Measurements from ENCODE around the gene GPR108.
A peak's percentile ranks its signal among the peaks of the same experiment; 100 is the strongest.

GPR108 gene

DNA sequence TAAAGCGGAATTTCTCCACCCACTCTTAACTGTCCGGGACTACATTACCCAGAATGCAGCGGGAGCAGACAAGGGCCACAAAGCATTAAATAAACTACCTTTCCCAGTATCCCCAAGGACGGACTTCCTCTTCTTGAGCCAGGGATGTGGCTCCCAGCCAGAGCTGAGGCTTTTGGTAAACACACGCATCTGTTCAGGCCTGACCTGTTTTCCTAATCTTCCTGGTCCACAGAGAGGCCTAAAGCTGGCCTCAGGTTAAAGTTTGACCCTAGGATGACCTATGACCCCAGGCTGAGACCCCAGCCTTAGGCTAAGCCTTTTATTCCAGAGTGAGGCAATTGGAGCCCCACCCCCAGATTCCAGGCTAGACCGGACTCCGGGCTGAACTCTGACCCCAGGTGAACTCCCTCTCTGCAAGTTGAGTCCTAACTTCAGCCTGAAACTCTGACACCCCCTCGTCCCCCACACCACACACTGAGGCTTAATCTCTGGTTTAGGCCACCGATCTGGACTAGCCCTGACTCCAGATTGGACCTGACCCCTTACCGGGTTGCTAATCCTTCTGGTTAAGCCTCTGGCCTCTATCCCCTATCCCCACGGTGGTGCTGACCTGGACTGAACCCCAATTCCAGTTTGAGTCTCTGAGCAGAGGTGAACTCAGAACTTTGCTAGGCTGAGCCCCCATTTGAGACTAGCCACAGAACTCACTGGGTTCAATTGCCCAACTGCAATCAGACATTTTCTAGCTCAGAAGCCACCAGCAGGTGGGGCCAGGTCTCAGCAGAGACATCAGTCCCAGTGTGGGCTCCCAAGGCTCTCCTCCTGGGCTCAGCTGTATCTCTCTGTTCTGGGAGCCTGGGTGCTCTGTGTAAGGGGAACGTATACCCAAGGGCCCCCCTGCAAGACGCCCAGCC lies 750 bp upstream of the GPR108 start:
- peak; percentile 75 for DNase-seq (ENCODE audit: low spot score)

DNA sequence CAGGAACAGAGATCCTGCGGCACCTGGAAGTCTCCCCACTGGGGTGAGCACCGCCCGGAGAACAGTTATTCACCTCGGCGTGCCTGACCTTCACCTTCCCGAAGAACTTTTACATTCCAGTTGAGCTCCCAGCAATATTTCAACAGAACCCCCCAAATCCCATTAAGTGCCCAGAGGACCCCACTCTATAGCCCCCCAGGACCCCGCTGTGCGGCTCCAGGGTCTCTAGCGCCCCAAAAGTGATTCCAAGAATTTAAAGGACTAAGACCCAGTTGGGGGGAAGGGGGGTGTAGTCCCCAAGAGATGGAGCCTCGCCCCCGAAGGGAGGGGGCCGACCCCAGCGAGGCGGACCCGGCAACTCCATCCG lies 480 bp downstream of the GPR108 start:
- DNase-seq (ENCODE audit: low spot score) = no peak

DNA sequence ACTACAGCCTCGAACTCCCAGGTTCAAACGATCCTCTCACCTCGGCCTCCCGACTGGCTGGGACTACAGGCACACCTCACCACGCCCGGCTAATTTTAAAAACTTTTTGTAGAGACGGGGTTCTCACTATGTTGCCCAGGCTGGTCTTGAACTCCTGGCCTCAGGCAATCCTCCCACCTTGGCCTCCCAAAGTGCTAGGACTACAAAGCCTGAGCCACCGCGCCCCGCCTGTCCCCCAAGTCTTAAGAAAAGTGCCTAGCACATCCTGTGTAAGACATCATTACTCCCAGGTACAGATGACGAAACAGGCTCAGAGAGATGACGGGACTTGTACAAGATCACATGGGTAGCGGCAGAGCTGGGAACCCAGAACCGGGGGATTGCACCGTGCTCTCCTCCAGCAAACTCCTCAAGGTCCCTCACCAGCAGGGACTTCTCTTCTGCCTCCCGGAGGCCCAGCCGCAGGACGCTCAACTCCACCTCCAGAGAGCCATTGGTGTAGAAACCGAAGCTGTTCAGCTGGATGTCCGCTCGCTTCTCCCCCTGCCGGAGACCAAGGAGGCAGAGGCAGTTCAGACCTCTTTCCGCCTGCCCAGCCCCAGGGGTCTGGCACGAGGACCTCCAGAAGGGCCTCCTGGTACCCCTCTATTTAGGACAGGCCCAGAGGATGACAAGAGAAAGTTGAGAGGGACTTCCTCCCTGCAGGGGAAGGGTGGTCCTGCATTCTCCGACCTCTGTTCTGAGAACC lies 1.0 kb downstream of the GPR108 start:
- peak; percentile 83 for DNase-seq (ENCODE audit: low spot score)

DNA sequence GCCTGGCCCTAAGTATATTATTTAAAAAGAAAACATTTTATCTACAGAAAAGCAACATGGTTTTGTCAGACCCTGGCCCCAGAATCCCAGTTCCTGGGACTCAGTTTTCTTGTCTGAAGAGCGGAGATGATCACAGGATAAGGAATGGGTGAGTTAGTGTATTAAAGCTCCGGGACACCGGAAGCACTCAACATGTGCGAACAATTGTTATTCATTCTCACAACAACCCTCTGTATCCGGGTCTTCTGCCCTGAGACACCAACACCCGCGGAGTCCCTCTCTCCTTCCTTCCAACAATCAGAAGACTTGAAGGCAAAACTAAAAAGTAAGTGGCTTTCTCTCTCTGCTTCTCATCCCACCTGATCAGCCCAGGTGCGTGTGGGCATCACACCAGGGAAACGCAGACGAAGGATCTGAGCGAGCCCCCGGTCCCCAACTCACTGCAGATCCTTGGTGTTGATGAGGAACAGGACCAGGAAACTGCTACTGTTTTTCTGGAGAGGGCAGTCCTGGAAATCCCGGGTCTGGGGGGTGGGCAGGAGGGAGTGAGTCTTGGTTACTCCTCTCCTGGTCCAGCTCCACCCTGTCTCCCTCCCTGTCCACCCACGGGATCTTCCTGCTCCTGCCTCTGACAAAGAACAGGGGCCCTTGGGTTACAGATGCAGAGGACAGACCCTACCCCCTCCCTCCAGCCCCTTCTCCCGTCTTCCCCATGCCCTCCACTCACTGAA lies 2.0 kb downstream of the GPR108 start:
- no peak for DNase-seq (ENCODE audit: low spot score)

DNA sequence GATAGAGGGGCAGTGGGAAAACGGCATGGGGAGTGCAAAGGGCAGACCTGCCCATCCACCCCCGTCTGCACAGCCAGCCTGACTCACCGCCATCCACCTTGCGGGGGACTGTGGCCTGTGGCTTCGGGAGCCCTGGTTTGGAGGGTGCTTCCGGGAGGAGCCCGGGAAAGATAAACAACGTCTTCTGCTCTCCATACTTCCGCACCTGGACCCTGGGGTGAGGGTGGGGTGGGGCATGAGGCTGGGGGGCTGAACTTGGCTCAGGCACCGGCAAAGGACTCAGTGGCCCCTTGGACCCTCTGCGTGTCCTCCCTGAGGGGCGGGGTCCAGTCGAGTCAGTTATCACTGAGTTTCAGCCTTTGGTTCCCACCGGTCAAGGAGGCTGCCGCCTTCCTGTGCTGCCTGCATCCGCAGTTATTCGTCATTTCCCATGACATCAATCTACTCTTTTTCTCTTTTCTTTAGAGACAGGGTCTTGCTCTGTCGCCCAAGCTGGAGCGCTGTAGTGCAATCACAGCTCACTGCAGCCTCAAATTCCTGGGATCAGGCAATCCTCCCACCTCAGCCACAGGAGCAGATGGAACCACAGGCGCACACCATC lies 3.2 kb downstream of the GPR108 start:
- no peak for DNase-seq (ENCODE audit: low spot score)

DNA sequence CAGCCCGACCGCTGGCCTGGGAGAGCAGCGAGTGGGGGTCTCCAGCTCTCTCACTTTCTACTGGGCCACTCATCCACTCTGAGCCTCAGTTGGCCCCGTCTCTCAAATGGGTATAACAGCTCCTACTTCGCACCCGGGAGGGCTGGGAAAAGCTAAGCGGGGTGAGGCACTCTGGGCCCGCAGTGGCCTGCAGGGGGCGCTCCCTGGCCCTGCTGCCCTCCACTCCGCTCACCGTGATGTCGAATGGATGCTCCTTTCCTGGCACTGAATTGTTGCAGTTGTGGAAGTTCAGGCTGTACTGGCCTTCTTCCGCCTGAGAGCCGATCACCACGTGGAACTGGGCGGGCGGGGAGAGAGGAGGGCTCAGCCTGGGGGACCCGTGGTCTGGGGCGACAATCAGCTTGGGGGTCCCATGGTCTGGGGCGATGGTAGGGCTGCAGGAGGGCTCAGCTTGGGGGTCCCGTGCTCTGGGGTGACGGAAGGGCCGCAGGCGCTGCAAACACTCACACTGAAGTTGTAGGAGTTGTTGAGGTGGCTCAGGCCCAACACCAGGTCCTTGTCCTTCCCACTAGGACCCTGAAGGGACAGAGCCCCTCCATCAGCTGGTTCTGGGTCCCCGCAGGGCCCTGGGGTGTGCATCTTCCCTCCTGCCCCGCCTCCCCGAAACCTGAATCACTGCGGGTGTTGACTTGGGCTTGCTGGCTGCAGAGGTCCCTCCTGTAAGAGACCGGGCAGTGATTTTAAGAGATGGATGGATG lies 3.9 kb downstream of the GPR108 start:
- no peak for DNase-seq (ENCODE audit: low spot score)

DNA sequence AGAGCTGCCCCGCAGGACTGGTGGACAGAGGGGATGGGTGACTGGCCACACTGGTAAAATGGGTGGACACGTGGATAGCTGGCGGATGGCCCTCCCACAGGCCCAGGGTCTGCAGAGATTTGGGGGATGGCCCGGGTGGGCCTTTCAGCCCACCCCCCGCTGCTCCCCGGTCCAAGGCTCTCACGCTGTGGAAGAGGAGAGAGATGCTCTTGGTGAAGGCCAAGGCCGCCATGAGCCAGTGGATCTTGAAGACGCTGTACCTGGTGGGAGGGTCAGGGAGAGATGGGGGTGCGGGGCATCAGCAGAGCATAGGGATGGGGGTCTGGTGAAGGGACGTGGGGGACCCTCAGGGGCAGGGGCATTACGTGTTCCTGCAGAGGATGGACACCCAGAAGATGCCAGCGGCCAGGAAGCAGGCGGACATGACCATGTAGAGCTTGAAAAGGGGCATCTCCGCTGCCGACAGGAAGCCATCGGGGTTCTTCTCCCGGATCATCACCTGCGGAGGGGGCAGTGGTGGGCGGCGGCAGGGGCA lies 4.5 kb downstream of the GPR108 start:
- DNase-seq (ENCODE audit: low spot score) = no peak

DNA sequence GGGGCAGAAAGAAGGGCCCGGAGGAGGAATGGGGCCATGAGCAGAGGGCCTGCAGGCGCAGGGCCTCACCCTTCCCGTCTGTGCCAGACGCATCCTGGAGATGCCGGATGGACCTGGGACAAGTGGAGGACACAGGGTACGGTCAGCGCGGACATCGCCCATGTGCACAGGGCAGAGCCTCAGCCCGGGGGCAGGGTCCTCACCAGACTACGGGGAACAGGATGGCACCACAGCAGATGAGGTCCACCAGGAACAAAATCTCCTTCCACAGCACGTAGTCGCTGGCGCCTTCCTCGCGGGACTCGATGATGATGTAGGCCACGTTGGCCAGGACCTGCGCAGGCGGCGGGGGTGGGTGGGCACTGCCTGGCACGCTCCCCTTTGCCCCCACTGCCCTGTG lies 5.6 kb downstream of the GPR108 start:
- no peak for DNase-seq (ENCODE audit: low spot score)

DNA sequence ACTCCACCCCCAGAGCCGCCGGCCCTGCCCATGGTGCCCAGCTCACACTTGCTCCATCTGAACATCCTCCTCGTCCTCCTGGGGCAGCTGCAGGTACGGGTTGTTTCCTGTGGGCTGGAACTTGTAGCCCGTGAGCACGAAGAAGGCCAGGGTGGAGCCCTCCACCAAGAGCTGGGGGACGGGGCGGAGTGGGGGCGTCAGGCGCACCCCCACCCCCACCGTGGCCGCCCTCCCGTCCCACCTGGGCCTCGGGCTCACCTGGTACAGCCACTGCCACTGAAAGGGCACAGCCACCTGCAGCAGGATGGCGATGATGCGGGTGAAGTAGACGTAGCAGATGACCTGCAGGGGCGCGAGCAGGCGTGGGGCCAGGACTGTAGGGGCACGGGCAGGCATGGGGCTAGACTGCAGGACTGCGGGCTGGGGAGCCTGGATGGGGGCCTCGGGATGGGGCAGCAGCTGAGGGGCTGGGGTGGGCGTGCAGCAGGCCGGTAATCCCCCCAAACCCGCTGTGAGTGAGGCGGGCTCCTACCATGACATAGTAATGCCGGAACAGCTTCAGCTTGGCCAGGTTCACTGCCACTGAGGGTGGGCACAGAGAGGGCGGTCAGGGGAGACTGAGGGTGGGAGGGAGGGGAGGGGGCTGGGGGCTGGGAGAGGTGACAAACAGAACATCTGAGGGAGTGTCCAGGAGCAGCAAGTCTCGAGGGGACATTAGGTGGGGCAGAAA lies 6.3 kb downstream of the GPR108 start:
- DNase-seq (ENCODE audit: low spot score) = no peak

DNA sequence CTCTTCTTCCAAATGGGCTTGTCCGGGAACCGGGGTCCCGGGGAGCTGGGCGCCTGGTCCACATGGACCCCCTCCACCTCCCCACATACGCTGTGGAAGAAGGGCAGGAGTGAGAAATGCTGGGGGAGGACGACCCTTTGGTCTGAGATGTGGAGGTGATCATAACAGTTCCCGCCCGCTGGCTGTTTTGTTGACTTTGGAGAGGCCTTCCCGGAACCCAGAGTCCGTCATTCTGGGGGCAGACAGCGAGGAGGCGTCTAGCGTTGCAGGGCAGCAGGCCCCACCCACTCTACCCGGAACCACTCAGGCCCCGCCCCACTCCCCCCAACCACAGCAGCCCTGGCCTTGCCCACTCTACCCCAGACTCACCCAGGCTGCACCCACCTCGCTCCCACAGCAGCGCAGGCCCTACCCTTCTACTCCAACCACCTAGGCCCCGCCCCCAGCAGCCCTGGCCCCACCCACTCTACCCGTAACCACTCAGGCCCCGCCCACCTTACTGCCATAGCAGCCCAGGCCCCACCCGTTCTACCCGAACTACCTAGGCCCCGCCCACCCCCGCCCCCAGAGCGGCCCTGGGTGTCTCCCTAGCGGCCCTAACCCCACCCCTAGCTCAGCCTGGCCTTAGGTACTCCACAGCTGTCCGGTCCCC lies 7.1 kb downstream of the GPR108 start:
- DNase-seq (ENCODE audit: low spot score) = no peak

DNA sequence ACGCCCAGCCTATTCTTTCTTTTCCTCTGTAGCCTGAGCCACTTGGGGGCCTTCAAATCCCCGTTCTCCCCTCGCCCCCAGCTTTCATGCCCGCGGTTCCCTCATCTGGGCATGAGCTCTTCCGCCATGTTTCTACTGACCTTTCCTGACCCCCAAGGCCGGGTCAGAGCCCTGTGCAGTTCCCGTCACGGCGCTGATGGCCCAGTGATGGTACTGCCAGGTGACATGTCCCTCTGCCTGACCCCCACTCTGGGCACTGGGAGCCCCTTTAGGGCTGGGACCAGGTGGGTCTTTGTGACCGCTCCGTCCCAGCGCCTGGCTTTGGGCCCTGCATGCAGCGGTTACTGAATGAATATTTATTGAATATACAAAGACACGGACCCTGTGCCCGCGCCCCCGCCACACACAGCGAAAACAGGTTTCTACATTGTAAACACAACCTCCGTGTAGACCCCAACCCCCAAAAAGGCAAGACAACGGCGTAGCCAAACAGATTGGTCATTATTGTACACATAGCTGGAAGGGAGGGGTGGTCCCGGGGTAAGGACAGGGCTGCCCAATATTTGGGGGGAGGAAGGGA lies 7.7 kb downstream of the GPR108 start:
- no peak for DNase-seq (ENCODE audit: low spot score)

DNA sequence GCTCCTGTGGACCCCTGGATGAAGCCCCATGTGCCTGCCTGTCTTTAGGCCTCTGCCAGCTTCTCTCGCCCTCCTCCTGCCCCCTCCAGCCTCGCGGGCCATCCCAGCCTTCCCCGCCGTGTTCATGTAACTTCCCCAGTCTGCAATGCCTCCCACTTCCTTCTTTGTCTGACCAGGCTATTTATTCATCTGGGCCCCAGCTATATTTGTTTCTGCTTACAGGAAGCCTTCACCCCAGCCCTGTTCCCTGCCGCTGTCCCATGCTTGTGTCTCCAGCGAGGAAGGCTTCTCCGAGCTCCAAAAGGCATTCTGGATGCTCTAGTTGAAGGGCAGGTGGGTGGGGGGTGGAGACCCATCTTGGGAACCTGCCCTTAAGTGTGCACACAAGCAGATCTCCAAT lies 9.0 kb downstream of the GPR108 start:
- DNase-seq (ENCODE audit: low spot score) = no peak

DNA sequence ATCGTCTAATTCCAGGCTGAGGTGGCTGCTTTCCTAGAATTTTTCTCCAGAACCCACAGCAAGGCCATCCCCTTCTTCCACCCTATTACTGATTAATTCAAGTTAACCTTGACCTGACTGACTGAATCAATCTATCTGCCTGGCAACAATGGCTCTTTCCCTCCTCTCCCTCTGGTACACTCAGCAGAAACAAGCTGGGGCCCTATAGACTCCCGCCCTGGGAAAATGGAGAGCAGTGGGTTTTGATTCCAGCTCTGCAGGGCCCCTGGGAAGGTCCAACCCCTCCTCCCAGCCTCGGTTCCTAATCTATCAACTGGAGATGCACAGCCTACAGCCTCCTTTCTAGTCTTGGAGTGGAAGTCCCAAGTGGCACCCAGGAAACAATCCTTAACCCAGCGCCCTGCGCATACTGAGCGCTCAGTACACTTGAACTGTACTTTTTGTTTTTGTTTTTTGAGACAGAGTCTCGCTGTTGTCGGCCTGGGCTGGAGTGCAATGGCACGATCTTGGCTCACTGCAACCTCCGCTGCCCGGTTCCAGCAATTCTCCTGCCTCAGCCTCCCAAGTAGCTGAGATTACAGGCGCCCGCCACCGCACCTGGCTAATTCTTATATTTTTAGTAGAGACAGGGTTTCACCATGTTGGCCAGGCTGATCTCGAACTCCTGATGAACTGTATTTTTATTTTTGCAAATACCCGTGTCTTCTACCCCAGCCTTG lies 11.7 kb downstream of the GPR108 start:
- DNase-seq (ENCODE audit: low spot score) = no peak

DNA sequence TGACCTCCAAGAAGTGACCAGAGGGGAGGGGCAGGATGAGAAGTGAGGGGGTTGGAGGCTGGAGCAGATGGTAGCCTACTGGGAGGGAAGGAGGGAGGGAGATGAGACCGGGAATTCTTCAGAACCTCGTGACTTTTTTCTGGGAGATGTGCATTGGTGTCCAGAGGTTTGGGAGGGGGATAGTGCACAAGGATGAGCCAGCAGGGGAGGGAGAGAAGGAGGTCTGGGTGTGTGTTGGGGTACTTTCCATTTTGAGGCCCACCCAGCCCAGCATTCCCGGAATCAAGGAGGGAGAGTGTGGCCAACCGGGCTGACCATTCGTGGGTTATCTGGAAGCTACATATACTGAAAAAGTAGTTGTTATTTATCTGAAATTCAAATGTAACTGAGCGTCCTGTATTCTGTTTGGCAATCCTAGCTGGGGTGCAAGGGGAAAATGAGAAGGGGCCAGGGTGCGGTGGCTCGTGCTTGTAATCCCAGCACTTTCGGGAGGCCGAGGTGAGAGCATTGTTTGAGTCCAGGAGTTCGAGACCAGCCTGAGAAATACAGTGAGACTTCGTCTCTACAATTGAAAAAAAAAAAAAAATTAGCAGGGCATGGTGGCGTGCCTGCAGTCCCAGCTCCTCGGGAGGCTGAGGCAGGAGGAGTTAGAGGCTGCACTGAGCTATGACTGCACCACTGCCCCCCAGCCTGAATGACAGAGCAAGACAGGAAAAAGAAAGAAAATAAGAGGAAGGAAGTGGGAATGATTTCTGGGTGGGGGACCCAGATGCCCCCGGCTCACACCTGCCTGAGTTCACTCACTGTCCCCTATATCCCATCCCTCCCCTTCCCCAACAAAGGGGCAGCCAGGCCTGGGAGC lies 12.5 kb downstream of the GPR108 start:
- DNase-seq (ENCODE audit: low spot score) = no peak

DNA sequence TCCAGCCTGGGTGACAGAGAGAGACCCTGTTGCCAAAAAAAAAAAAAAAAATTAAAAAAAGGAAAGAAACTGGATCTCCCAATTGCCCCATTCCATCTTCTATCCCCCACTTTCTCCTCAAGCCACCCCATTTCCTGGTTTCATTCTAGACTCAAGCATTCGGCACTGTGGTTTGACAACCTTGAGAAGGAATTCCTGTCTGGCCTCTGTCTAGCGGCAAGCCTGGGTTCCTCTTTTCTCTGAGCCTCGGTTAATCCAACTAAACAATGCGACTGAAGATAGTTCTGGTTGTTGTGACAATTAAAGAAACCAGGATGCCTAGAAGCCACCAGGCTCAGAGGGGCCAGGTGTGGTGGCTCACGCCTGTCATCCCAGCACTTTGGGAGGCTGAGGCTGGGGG lies 13.6 kb downstream of the GPR108 start:
- no peak for DNase-seq (ENCODE audit: low spot score)

DNA sequence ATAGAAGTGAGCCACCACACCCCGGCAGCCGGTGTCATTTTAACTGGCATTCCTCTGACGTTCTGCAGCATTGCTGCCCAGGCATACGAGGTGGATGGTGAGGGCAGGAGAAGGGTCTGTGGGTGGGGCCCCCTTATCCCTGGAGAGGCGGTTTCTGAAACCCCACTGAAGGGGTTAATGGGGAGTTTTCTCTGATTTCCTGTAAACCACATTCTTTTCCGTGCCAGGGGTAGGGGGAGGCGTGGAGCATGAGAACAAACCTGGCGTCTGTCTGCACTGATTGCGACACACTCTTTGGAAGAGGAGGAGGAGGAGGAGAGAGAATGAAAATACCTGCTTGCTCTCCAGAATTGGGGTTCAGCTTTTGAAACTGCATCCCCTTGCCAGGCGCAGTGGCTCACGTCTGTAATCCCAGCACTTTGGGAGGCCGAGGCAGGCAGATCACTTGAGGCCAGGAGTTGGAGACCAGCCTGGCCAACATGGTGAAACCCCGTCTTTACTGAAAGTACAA lies 14.2 kb downstream of the GPR108 start:
- no peak for DNase-seq (ENCODE audit: low spot score)

DNA sequence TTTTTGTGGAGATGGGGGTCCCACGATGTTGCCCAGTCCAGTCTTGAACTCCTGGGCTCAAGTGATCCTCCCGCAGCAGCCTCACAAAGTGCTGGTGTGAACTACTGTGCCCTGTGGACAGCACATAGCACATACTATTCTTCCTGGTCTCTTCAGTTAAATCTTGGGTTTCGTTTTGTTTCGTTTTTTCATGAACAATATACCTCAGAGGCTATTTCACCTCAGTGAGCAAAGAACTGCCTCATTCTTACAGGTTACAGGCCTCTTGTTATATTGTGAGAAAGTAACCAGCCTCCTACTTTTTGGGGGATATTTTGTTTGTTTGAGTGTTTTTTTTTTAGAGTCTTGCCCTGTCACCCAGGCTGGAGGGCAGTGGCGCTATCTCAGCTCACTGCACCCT lies 15.6 kb downstream of the GPR108 start:
- no peak for DNase-seq (ENCODE audit: low spot score)

DNA sequence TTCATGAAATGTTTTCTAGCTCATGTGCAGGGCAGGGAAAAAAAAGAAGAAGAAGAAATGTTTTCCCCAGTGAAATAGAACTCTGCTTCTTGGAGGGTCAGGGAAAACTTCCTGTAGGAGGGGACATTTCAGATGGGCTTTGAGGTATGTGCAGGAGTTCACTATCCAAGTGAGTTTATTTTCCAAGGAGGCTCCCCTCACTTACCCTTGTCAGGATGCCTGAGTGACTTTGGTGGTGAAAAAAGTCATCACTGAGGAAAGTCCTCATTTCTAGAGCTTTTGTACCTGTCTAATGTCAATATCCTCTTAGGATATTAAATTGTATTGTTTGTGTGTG lies 16.3 kb downstream of the GPR108 start:
- DNase-seq (ENCODE audit: low spot score) = no peak

Data from SK-N-DZ (cell line).